ENCODE measurements around the gene EPB41L1. TPM values are rescaled to one million over a fixed set of nuclear protein-coding genes. Genes with fewer than 3 reads are reported as not detected.

EPB41L1 gene
- total and polyA plus RNA-seq, 4 donors, result 13.5 to 61.9 (median 32.8) TPM

GRCh38 chr20:36216314-36217025 is 61.9 kb downstream of the EPB41L1 start:
- ATAC-seq (ENCODE audit: insufficient read depth, low FRiP score), result no peak
- no peak overlapping the region for H3K4me3 ChIP-seq
- H3K9ac ChIP-seq (ENCODE audit: insufficient read depth in 1 of 2, low read length in 2 of 2), result no peak overlapping the region
- no peak for TF ChIP-seq CTCF (IDR thresholded peaks at IDR 0.05; ENCODE audit: control extremely low read depth, extremely low read depth)
- WGBS, 2 donors, result 79 to 82% methylated on average over 7 of the region's 7 CpGs
- DNase-seq, result no peak
- no peaks in the 10 kb centered on the region for H3K4me1 ChIP-seq (ENCODE audit: control insufficient read depth in 5 of 5, insufficient read depth in 5 of 5, low read length in 5 of 5)
- H3K36me3 ChIP-seq (ENCODE audit: control insufficient read depth in 4 of 4, insufficient read depth in 4 of 4, low read length in 4 of 4), result peaks cover 0 to 23% (median 7%) of the 10 kb centered on the region in 4 donors
- H3K27me3 ChIP-seq (ENCODE audit: control insufficient read depth in 3 of 3, insufficient read depth in 3 of 3, low read length in 2 of 3), result no peaks in the 10 kb centered on the region
- H3K9me3 ChIP-seq (ENCODE audit: control insufficient read depth in 4 of 4, insufficient read depth in 3 of 4, low read length in 3 of 4), result no peaks in the 10 kb centered on the region
- H3K27ac ChIP-seq (ENCODE audit: low read depth in 1 of 2, low read length in 1 of 2), result no peak overlapping the region

GRCh38 chr20:36217226-36217625 is 62.7 kb downstream of the EPB41L1 start:
- Histone ChIP-seq H3K27me3 (ENCODE audit: control insufficient read depth in 3 of 3, insufficient read depth in 3 of 3, low read length in 2 of 3) (no peaks in the 10 kb centered on the region), H3K9me3 (ENCODE audit: control insufficient read depth in 4 of 4, insufficient read depth in 3 of 4, low read length in 3 of 4) (no peaks in the 10 kb centered on the region), H3K4me3 (no peak overlapping the region), H3K36me3 (ENCODE audit: control insufficient read depth in 4 of 4, insufficient read depth in 4 of 4, low read length in 4 of 4) (peaks cover 0 to 22% (median 6%) of the 10 kb centered on the region in 4 donors), H3K9ac (ENCODE audit: insufficient read depth in 1 of 2, low read length in 2 of 2) (no peak overlapping the region), H3K27ac (ENCODE audit: low read depth in 1 of 2, low read length in 1 of 2) (no peak overlapping the region), H3K4me1 (ENCODE audit: control insufficient read depth in 5 of 5, insufficient read depth in 5 of 5, low read length in 5 of 5) (no peaks in the 10 kb centered on the region)
- DNase-seq (no peak), ATAC-seq (ENCODE audit: insufficient read depth, low FRiP score) (no peak)
- 76 to 85% methylated on average over 4 of the region's 4 CpGs for WGBS, 2 donors
- no peak for TF ChIP-seq CTCF (IDR thresholded peaks at IDR 0.05; ENCODE audit: control extremely low read depth, extremely low read depth)

GRCh38 chr20:36218380-36219064 is 64.0 kb downstream of the EPB41L1 start:
- Histone ChIP-seq H3K27me3 (ENCODE audit: control insufficient read depth in 3 of 3, insufficient read depth in 3 of 3, low read length in 2 of 3) (no peaks in the 10 kb centered on the region), H3K27ac (ENCODE audit: low read depth in 1 of 2, low read length in 1 of 2) (no peak overlapping the region), H3K4me3 (no peak overlapping the region), H3K36me3 (ENCODE audit: control insufficient read depth in 4 of 4, insufficient read depth in 4 of 4, low read length in 4 of 4) (peaks cover 0 to 23% (median 4%) of the 10 kb centered on the region in 4 donors), H3K9ac (ENCODE audit: insufficient read depth in 1 of 2, low read length in 2 of 2) (no peak overlapping the region), H3K9me3 (ENCODE audit: control insufficient read depth in 4 of 4, insufficient read depth in 3 of 4, low read length in 3 of 4) (no peaks in the 10 kb centered on the region), H3K4me1 (ENCODE audit: control insufficient read depth in 5 of 5, insufficient read depth in 5 of 5, low read length in 5 of 5) (no peaks in the 10 kb centered on the region)
- WGBS, 2 donors, result 77 to 79% methylated on average over 16 of the region's 16 CpGs
- no peak for ATAC-seq (ENCODE audit: insufficient read depth, low FRiP score)
- DNase-seq, result no peak
- no peak for TF ChIP-seq CTCF (IDR thresholded peaks at IDR 0.05; ENCODE audit: control extremely low read depth, extremely low read depth)

Measured in lung (tissue), 12 donors.